H1 (cell line): ENCODE measurements around the gene ENTPD5. TPM values are rescaled to one million over a fixed set of nuclear protein-coding genes. Genes with fewer than 3 reads are reported as not detected.

Source experiments
- CTCF ChIA-PET: fragments of 300-600 bp; sonication (Branson Sonifier 250); formaldehyde crosslinking; loops from one replicate; lab custom pipeline; 2021; ENCODE audit not compliant: partially characterized antibody; lab: Charles Lee
- POLR2A ChIA-PET: fragments of 300-600 bp; sonication (Branson Sonifier 250); formaldehyde crosslinking; loops from one replicate; lab custom pipeline; 2021; ENCODE audit warnings: inconsistent platforms; ENCODE audit not compliant: partially characterized antibody; lab: Charles Lee
- DNase-seq, 2 experiments: peaks; one replicate each; pipeline versions ENCODE4 v3.0.0 to v3.0.0-alpha.2; 2010 to 2022; ENCODE audit warnings: low spot score in 2 of 2, low read depth in 1 of 2, mixed read lengths in 1 of 2
- FAIRE-seq: peaks from 2 replicates; lab custom pipeline; 2011; peaks lifted over from hg19 to GRCh38; lab: Jason Lieb, UNC
- H2AFZ ChIP-seq: 2 replicates; pipeline ENCODE4 v1.8.1; 2012; ENCODE audit warnings: low read length, inconsistent platforms
- H2AK5ac ChIP-seq: 2 replicates; pipeline ENCODE4 v1.6.1; 2013; ENCODE audit warnings: low read depth, low read length
- H2BK120ac ChIP-seq: replicated peaks from 2 replicates; pipeline ENCODE3; 2013; ENCODE audit warnings: low read depth, low read length, inconsistent platforms
- H2BK12ac ChIP-seq: 2 replicates; pipeline ENCODE4 v1.6.1; 2013; ENCODE audit warnings: low read depth, low read length
- H2BK15ac ChIP-seq: 2 replicates; pipeline ENCODE4 v1.6.1; 2013; ENCODE audit warnings: low read length
- H2BK20ac ChIP-seq: 2 replicates; pipeline ENCODE4 v1.6.1; 2013; ENCODE audit warnings: low read length
- H2BK5ac ChIP-seq: 2 replicates; pipeline ENCODE4 v1.6.1; 2013; ENCODE audit warnings: low read depth, low read length
- H3K14ac ChIP-seq: 2 replicates; pipeline ENCODE4 v1.6.1; 2013; ENCODE audit warnings: inconsistent platforms; ENCODE audit not compliant: insufficient read length
- H3K18ac ChIP-seq: 2 replicates; pipeline ENCODE4 v1.6.1; 2013; ENCODE audit warnings: low read length; ENCODE audit errors: extremely low read depth
- H3K23ac ChIP-seq: 2 replicates; pipeline ENCODE4 v1.6.1; 2013; ENCODE audit warnings: inconsistent platforms; ENCODE audit not compliant: insufficient read length
- H3K23me2 ChIP-seq: 2 replicates; pipeline ENCODE4 v1.6.1; 2013; ENCODE audit warnings: low read depth, low read length
- H3K27ac ChIP-seq: 2 replicates; pipeline ENCODE4 v1.6.1; 2011; ENCODE audit warnings: low read depth, low read length, inconsistent platforms
- H3K27me3 ChIP-seq, 4 experiments: replicated peaks in 1 of 4; 1 replicate in 1 of 4; 2 replicates in 3 of 4; pipeline versions ENCODE4 v1.6.1 to v1.8.1; 2011 to 2013; ENCODE audit warnings: low read length in 3 of 4, mild to moderate bottlenecking in 3 of 4, inconsistent platforms in 2 of 4, mixed read lengths in 2 of 4, moderate library complexity in 1 of 4; ENCODE audit not compliant: control insufficient read depth in 3 of 4, insufficient read depth in 3 of 4; ENCODE audit errors: extremely low read depth in 1 of 4
- H3K36me3 ChIP-seq, 4 experiments: 2 replicates each; pipeline versions ENCODE4 v1.6.1 to v1.8.1; 2011 to 2013; ENCODE audit warnings: mild to moderate bottlenecking in 4 of 4, low read length in 3 of 4, moderate library complexity in 2 of 4, control low read depth in 1 of 4, inconsistent platforms in 1 of 4; ENCODE audit not compliant: insufficient read depth in 4 of 4, control insufficient read depth in 2 of 4
- H3K4ac ChIP-seq: replicated peaks from 2 replicates; pipeline ENCODE3; 2013; ENCODE audit warnings: low read length, low read depth, mixed read lengths, inconsistent platforms; ENCODE audit not compliant: insufficient read length
- H3K4me1 ChIP-seq, 4 experiments: replicated peaks in 1 of 4; 1 replicate in 1 of 4; 2 replicates in 3 of 4; pipeline versions ENCODE4 v1.6.1 to v1.8.1; 2011 to 2013; ENCODE audit warnings: low read length in 3 of 4, inconsistent platforms in 2 of 4, mixed read lengths in 1 of 4; ENCODE audit not compliant: insufficient read depth in 4 of 4, control insufficient read depth in 3 of 4
- H3K4me2 ChIP-seq, 2 experiments: 2 replicates each; pipeline versions ENCODE4 v1.6.1 to v1.8.1; 2011 to 2013; ENCODE audit warnings: low read depth in 2 of 2, low read length in 2 of 2, control low read depth in 1 of 2, inconsistent platforms in 1 of 2, mild to moderate bottlenecking in 1 of 2; ENCODE audit not compliant: insufficient read depth in 1 of 2
- H3K4me3 ChIP-seq, 4 experiments: fragments of 200-600, 300-600 bp in 1 of 4; sonication (generic), shearing (Covaris generic), sonication (Bioruptor Twin) in 1 of 4; 2 replicates each; pipeline versions ENCODE4 v1.5.1 to v1.8.1; 2011 to 2016; ENCODE audit warnings: low read length in 4 of 4, low read depth in 3 of 4, control low read depth in 2 of 4, inconsistent platforms in 2 of 4, mild to moderate bottlenecking in 2 of 4, mixed read lengths in 1 of 4, moderate library complexity in 1 of 4; ENCODE audit not compliant: insufficient read depth in 2 of 4; ENCODE audit errors: extremely low read depth in 1 of 4
- H3K56ac ChIP-seq: replicated peaks from 2 replicates; pipeline ENCODE3; 2013; ENCODE audit warnings: low read depth, mild to moderate bottlenecking, mixed read lengths, low read length, inconsistent platforms; ENCODE audit not compliant: insufficient read length
- H3K79me1 ChIP-seq: 2 replicates; pipeline ENCODE4 v1.6.1; 2013; ENCODE audit warnings: low read depth, low read length, control low read depth
- H3K79me2 ChIP-seq, 2 experiments: 2 replicates each; pipeline versions ENCODE4 v1.6.1 to v1.8.1; 2012 to 2013; ENCODE audit warnings: low read length in 2 of 2, mild to moderate bottlenecking in 2 of 2, inconsistent platforms in 1 of 2; ENCODE audit not compliant: insufficient read depth in 2 of 2, control insufficient read depth in 1 of 2
- H3K9ac ChIP-seq, 4 experiments: replicated peaks in 1 of 4; 1 replicate in 1 of 4; 2 replicates in 3 of 4; pipeline versions ENCODE4 v1.6.1 to v1.8.1; 2011 to 2013; ENCODE audit warnings: low read depth in 3 of 4, low read length in 3 of 4, control low read depth in 2 of 4, mild to moderate bottlenecking in 2 of 4, moderate library complexity in 2 of 4, inconsistent platforms in 1 of 4; ENCODE audit errors: extremely low read depth in 1 of 4
- H3K9me3 ChIP-seq, 2 experiments: 2 replicates each; pipeline versions ENCODE4 v1.6.1 to v1.8.1; 2012 to 2013; ENCODE audit warnings: mild to moderate bottlenecking in 2 of 2, moderate library complexity in 2 of 2, control low read depth in 1 of 2, inconsistent platforms in 1 of 2, low read depth in 1 of 2, low read length in 1 of 2, mixed read lengths in 1 of 2; ENCODE audit not compliant: insufficient read depth in 2 of 2
- H4K20me1 ChIP-seq, 2 experiments: replicated peaks in 1 of 2; 2 replicates each; pipeline versions ENCODE3 to v1.8.1; 2011 to 2013; ENCODE audit warnings: inconsistent platforms in 2 of 2, low read length in 2 of 2, mild to moderate bottlenecking in 1 of 2; ENCODE audit not compliant: insufficient read depth in 2 of 2, control insufficient read depth in 1 of 2
- H4K5ac ChIP-seq: 2 replicates; pipeline ENCODE4 v1.6.1; 2013; ENCODE audit warnings: low read length, low read depth, mixed read lengths, inconsistent platforms; ENCODE audit not compliant: insufficient read length
- H4K8ac ChIP-seq: 2 replicates; pipeline ENCODE4 v1.8.0; 2013; ENCODE audit warnings: mild to moderate bottlenecking, moderate library complexity, low read length, inconsistent platforms; ENCODE audit not compliant: insufficient read depth; ENCODE audit errors: extremely low read depth
- H4K91ac ChIP-seq: replicated peaks from 2 replicates; pipeline ENCODE3; 2013; ENCODE audit warnings: low read length, mixed read lengths, inconsistent platforms; ENCODE audit not compliant: insufficient read length
- CBX8 ChIP-seq: fragments of 300-800, 300-1000 bp; sonication (generic); IDR thresholded peaks from 2 replicates; pipeline ENCODE4 v1.7.1; 2016; ENCODE audit warnings: low read depth, low read length, borderline replicate concordance
- CREB1 ChIP-seq: IDR thresholded peaks from 2 replicates; pipeline ENCODE4 v1.6.1; 2012; ENCODE audit warnings: inconsistent platforms
- RNF2 ChIP-seq: fragments of 200-900, 300-1000 bp; sonication (generic); IDR thresholded peaks from 2 replicates; pipeline ENCODE4 v1.7.1; 2016; ENCODE audit warnings: borderline replicate concordance, low read depth, mild to moderate bottlenecking, antibody characterized with exemption, low read length; ENCODE audit not compliant: poor library complexity, severe bottlenecking; ENCODE audit errors: missing control alignments
- SUZ12 ChIP-seq: fragments of 200-600 bp; sonication (generic); IDR thresholded peaks from 2 replicates; pipeline ENCODE4 v1.6.1; 2012; ENCODE audit warnings: mild to moderate bottlenecking, inconsistent platforms, low read length, moderate library complexity, mixed read lengths
- WGBS, 2 experiments: shearing (Covaris generic) in 1 of 2; methylation state at CpG; one replicate each; pipeline versions ENCODE4 v1.1.6 to v1.1.7; 2013 to 2015; ENCODE audit warnings: low lambda C conversion rate in 2 of 2, mixed read lengths in 2 of 2, inconsistent platforms in 1 of 2, low coverage in 1 of 2, missing lambda C conversion rate in 1 of 2; ENCODE audit not compliant: insufficient replicate concordance in 2 of 2, insufficient coverage in 1 of 2, insufficient read length in 1 of 2; ENCODE audit errors: extremely low coverage in 1 of 2, missing lambda C conversion rate in 1 of 2; 5-methylcytosine and 5-hydroxymethylcytosine counted together
- polyA plus RNA-seq, 7 experiments: library from polyadenylated mRNA; depleted of rRNA in 3 of 7; stranded (reverse) in 5 of 7; unstranded in 2 of 7; fragments of >200 nt in 5 of 7; fragments of 200-250 nt in 2 of 7; gene quantifications; 1 replicate in 5 of 7; 2 replicates in 1 of 7; 4 replicates in 1 of 7; pipeline versions ENCODE4 v1.2.1 to v1.2.3, GENCODE V29; 2011 to 2013; ENCODE audit warnings: missing spikeins in 2 of 7, mixed read lengths in 2 of 7
- total RNA-seq: library from RNA; stranded (reverse); fragmentation: NEBNext Ultra II Directional; extraction: Animal tissue kit (Norgen Biotek cat#: 25700); gene quantifications from 2 replicates; pipeline ENCODE4 v1.2.1, GENCODE V29; 2021
- TF ChIP-seq, protein P1 (sequence below): IDR thresholded peaks from 2 replicates; pipeline ENCODE4 v1.6.1; 2011; ENCODE audit warnings: low read depth, mild to moderate bottlenecking, low read length; ENCODE audit not compliant: insufficient read depth

The ENTPD5 gene
- total and polyA plus RNA-seq, 2 of the 8 experiments (the other 6 are each of a cell fraction or from before 2014, with no cell fraction given), result 5.0 to 6.5 TPM

DNA sequence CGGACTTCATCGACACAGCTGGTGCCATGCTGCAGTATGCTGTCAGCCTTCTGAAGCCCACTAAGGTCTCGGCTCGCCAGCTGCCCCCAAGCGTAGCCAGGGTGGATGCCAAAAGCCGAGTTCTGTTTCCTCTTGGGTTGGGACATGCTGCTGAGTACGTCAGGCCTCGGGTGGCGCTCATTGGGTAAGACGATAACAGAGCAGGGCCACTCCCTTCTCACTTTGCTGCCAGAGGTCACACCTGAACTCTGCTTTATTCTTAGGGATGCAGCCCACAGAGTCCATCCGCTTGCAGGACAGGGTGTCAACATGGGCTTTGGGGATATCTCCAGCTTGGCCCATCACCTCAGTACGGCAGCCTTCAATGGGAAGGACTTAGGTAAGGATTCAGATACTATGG lies 57.9 kb downstream of the ENTPD5 start:
- Histone ChIP-seq H3K4me2 (no peak overlapping the region), H2BK5ac (no peak overlapping the region), H4K5ac (no peak overlapping the region), H3K36me3 (peaks cover 2 to 17% (median 10%) of the 10 kb centered on the region in 4 experiments; a peak in 5 of 8 replicates), H2BK15ac (no peak overlapping the region), H2BK12ac (no peak overlapping the region), H4K91ac (no peak overlapping the region), H3K4me1 (no peaks in the 10 kb centered on the region), H3K56ac (no peak overlapping the region), H2BK20ac (no peak overlapping the region), H4K20me1 (no peaks in the 10 kb centered on the region), H3K4me3 (no peak overlapping the region), H2AFZ (no peak overlapping the region), H2AK5ac (no peak overlapping the region), H3K27me3 (no peaks in the 10 kb centered on the region), H3K23me2 (no peaks in the 10 kb centered on the region), H3K79me1 (no peaks in the 10 kb centered on the region), H2BK120ac (no peak overlapping the region), H3K9ac (no peak overlapping the region), H3K9me3 (no peaks in the 10 kb centered on the region), H3K14ac (no peak overlapping the region), H3K18ac (no peak overlapping the region), H4K8ac (no peak overlapping the region), H3K79me2 (no peaks in the 10 kb centered on the region), H3K27ac (no peak overlapping the region), H3K23ac (no peak overlapping the region), H3K4ac (no peak overlapping the region)
- no peak for FAIRE-seq
- POLR2A ChIA-PET, result no interaction called here
- TF ChIP-seq, protein P1, sequence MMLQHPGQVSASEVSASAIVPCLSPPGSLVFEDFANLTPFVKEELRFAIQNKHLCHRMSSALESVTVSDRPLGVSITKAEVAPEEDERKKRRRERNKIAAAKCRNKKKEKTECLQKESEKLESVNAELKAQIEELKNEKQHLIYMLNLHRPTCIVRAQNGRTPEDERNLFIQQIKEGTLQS, result no peak
- TF ChIP-seq RNF2 (no peak), SUZ12 (no peak), CBX8 (no peak), CREB1 (no peak)
- WGBS, 2 experiments, result 90% methylated on average over 12 of the region's 12 CpGs; no CpG with 5 or more reads in 1 of the 2 experiments
- CTCF ChIA-PET, result interaction anchor here (1.5 kb wide), 1 partner anchor 76 kb away, joined by 3 read pairs; no protein-coding TSS in a partner anchor
- DNase-seq, result no peak
